Measurements from ENCODE around the gene TMEM87A. TPM values are rescaled to one million over a fixed set of nuclear protein-coding genes. Genes with fewer than 3 reads are reported as not detected.

Gene TMEM87A
- total and polyA plus RNA-seq, 2 of the 8 experiments (the other 6 are each of a cell fraction or from before 2014, with no cell fraction given): 15.2 to 33.1 TPM

GRCh38 chr15:42185801-42186200 is 87.4 kb downstream of the TMEM87A start:
- WGBS, 2 experiments (ENCODE audit: extremely low coverage in 1 of 2, insufficient coverage in 1 of 2, insufficient read length in 1 of 2, insufficient replicate concordance in 2 of 2, low coverage in 1 of 2, low lambda C conversion rate in 2 of 2, missing lambda C conversion rate in 1 of 2): 100% methylated on average over 1 of the region's 1 CpG; no CpG with 5 or more reads in 1 of the 2 experiments
- H3K9ac ChIP-seq (replicated peaks in 1 of 4; ENCODE audit: extremely low read depth in 1 of 4, low read depth in 3 of 4, low read length in 3 of 4): no peak overlapping the region
- no peaks in the 10 kb centered on the region for H3K79me1 ChIP-seq (ENCODE audit: low read depth, low read length)
- no peak overlapping the region for H3K27ac ChIP-seq (ENCODE audit: low read depth, low read length)
- H3K4me1 ChIP-seq (replicated peaks in 1 of 4; ENCODE audit: control insufficient read depth in 3 of 4, insufficient read depth in 4 of 4, low read length in 3 of 4): no peaks in the 10 kb centered on the region
- peaks cover 0 to 49% (median 26%) of the 10 kb centered on the region in 4 experiments; a peak in 6 of 8 replicates for H3K36me3 ChIP-seq (ENCODE audit: control insufficient read depth in 2 of 4, insufficient read depth in 4 of 4, low read length in 3 of 4)
- H3K23ac ChIP-seq (ENCODE audit: insufficient read length): no peak overlapping the region
- H3K56ac ChIP-seq (replicated peaks; ENCODE audit: insufficient read length, low read depth, low read length): no peak overlapping the region
- no peak overlapping the region for H3K18ac ChIP-seq (ENCODE audit: extremely low read depth, low read length)
- CTCF ChIA-PET (ENCODE audit: partially characterized antibody): no interaction called here
- TF ChIP-seq SP2 (IDR thresholded peaks at IDR 0.05; ENCODE audit: low read length) (no peak), KDM4A (IDR thresholded peaks at IDR 0.05; ENCODE audit: low read depth, low read length, severe bottlenecking) (no peak), NRF1 (IDR thresholded peaks at IDR 0.05; ENCODE audit: low read depth, low read length) (no peak), SUZ12 (IDR thresholded peaks at IDR 0.05; ENCODE audit: low read length) (no peak), GTF2F1 (IDR thresholded peaks at IDR 0.05; ENCODE audit: borderline replicate concordance, low read depth, low read length) (no peak)
- H3K79me2 ChIP-seq (ENCODE audit: control insufficient read depth in 1 of 2, insufficient read depth in 2 of 2, low read length in 2 of 2): no peaks in the 10 kb centered on the region
- H3K9me3 ChIP-seq (ENCODE audit: insufficient read depth in 2 of 2, low read depth in 1 of 2, low read length in 1 of 2): no peaks in the 10 kb centered on the region
- H2BK12ac ChIP-seq (ENCODE audit: low read depth, low read length): no peak overlapping the region
- H3K4me2 ChIP-seq (ENCODE audit: insufficient read depth in 1 of 2, low read depth in 2 of 2, low read length in 2 of 2): no peak overlapping the region
- H3K23me2 ChIP-seq (ENCODE audit: low read depth, low read length): no peaks in the 10 kb centered on the region
- POLR2A ChIA-PET (ENCODE audit: partially characterized antibody): no interaction called here
- H3K27me3 ChIP-seq (replicated peaks in 1 of 4; ENCODE audit: control insufficient read depth in 3 of 4, extremely low read depth in 1 of 4, insufficient read depth in 3 of 4, low read length in 3 of 4): no peaks in the 10 kb centered on the region
- no peak overlapping the region for H3K4me3 ChIP-seq (ENCODE audit: extremely low read depth in 1 of 4, insufficient read depth in 2 of 4, low read depth in 3 of 4, low read length in 4 of 4)
- H3K4ac ChIP-seq (replicated peaks; ENCODE audit: insufficient read length, low read depth, low read length): no peak overlapping the region
- no peak overlapping the region for H2BK20ac ChIP-seq (ENCODE audit: low read length)
- DNase-seq (ENCODE audit: low read depth in 1 of 2, low spot score in 2 of 2) (no peak), FAIRE-seq (no peak)
- no peak overlapping the region for H4K8ac ChIP-seq (ENCODE audit: extremely low read depth, insufficient read depth, low read length)
- H3K14ac ChIP-seq (ENCODE audit: insufficient read length): no peak overlapping the region
- H4K5ac ChIP-seq (ENCODE audit: insufficient read length, low read depth, low read length): no peak overlapping the region
- H2BK120ac ChIP-seq (replicated peaks; ENCODE audit: low read depth, low read length): no peak overlapping the region
- no peak overlapping the region for H2AFZ ChIP-seq (ENCODE audit: low read length)
- no peak overlapping the region for H2BK15ac ChIP-seq (ENCODE audit: low read length)
- no peak overlapping the region for H4K91ac ChIP-seq (replicated peaks; ENCODE audit: insufficient read length, low read length)
- no peak overlapping the region for H2AK5ac ChIP-seq (ENCODE audit: low read depth, low read length)
- peaks cover 0 to 5% of the 10 kb centered on the region in 2 experiments for H4K20me1 ChIP-seq (replicated peaks in 1 of 2; ENCODE audit: control insufficient read depth in 1 of 2, insufficient read depth in 2 of 2, low read length in 2 of 2)
- no peak overlapping the region for H2BK5ac ChIP-seq (ENCODE audit: low read depth, low read length)
